ENCODE data around the gene ADIPOR2.

GRCh38 chr12:1697271-1697670 lies 6.4 kb downstream of the ADIPOR2 start:
- no peak for TF ChIP-seq CTCF (IDR thresholded peaks at IDR 0.05)
- no peak for TF ChIP-seq POLR2A (IDR thresholded peaks at IDR 0.05)
